ENCODE results near the gene IGFBP2. TPM values are rescaled to one million over a fixed set of nuclear protein-coding genes. Genes with fewer than 3 reads are reported as not detected.

The IGFBP2 gene
- polyA plus RNA-seq, 1 of the 3 experiments (the other 2 are of a cell fraction), result 695 TPM

- 0 out of 2 replicates have a peak, but pooled peaks have one; percentile 23 for TF ChIP-seq SMC3 (IDR thresholded peaks at IDR 0.05; ENCODE audit: low read depth, low read length)
- TF ChIP-seq, protein P1, sequence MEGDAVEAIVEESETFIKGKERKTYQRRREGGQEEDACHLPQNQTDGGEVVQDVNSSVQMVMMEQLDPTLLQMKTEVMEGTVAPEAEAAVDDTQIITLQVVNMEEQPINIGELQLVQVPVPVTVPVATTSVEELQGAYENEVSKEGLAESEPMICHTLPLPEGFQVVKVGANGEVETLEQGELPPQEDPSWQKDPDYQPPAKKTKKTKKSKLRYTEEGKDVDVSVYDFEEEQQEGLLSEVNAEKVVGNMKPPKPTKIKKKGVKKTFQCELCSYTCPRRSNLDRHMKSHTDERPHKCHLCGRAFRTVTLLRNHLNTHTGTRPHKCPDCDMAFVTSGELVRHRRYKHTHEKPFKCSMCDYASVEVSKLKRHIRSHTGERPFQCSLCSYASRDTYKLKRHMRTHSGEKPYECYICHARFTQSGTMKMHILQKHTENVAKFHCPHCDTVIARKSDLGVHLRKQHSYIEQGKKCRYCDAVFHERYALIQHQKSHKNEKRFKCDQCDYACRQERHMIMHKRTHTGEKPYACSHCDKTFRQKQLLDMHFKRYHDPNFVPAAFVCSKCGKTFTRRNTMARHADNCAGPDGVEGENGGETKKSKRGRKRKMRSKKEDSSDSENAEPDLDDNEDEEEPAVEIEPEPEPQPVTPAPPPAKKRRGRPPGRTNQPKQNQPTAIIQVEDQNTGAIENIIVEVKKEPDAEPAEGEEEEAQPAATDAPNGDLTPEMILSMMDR (IDR thresholded peaks at IDR 0.05), result peak; percentile 53
- no peak for TF ChIP-seq TAF1 (IDR thresholded peaks at IDR 0.05; ENCODE audit: borderline replicate concordance, low read depth, low read length)
- H3K4me3 ChIP-seq (ENCODE audit: low read depth in 2 of 2, low read length in 1 of 2), result no peak overlapping the region; a peak in 1 of 4 replicates
- peaks cover 3 to 7% of the 10 kb centered on the region in 2 experiments for H3K36me3 ChIP-seq (replicated peaks in 1 of 2; ENCODE audit: control insufficient read depth in 1 of 2, insufficient read depth in 2 of 2, low read length in 1 of 2)
- H3K9ac ChIP-seq, result no peak overlapping the region
- H4K20me1 ChIP-seq (ENCODE audit: insufficient read depth), result peaks cover 10% of the 10 kb centered on the region; the same call in 1 of the 2 replicates
- peaks cover 15% of the 10 kb centered on the region for H3F3A ChIP-seq (replicated peaks; ENCODE audit: insufficient read depth)
- H3K27me3 ChIP-seq (ENCODE audit: insufficient read depth), result no peaks in the 10 kb centered on the region
- H3K4me2 ChIP-seq, result no peak overlapping the region
- DNase-seq, result no peak
- no peaks in the 10 kb centered on the region for H3K79me2 ChIP-seq (ENCODE audit: insufficient read depth)
- CTCF ChIA-PET, result interaction anchor here (0.6 to 4.8 kb wide), 10 partner anchors 8 to 1307 kb away, joined by 3 to 36 read pairs (median 8); partner anchors contain the start of genes IGFBP5 and XRCC5
- H2AFZ ChIP-seq (ENCODE audit: low read depth), result no peak overlapping the region
- H3K9me3 ChIP-seq, result no peaks in the 10 kb centered on the region
- POLR2A ChIA-PET, result no interaction called here
- WGBS (ENCODE audit: low lambda C conversion rate), result 71% methylated on average over 4 of the region's 4 CpGs
- H3K9me2 ChIP-seq, result no peaks in the 10 kb centered on the region
- H3K27ac ChIP-seq (ENCODE audit: low read depth in 2 of 2, low read length in 1 of 2), result no peak overlapping the region
- peaks cover 12 to 29% of the 10 kb centered on the region in 2 experiments; a peak in 3 of 4 replicates for H3K4me1 ChIP-seq (ENCODE audit: control insufficient read depth in 1 of 2, insufficient read depth in 2 of 2, low read depth in 1 of 2, low read length in 1 of 2)
Observed at GRCh38 chr2:216687646-216688045, 54.4 kb downstream of the IGFBP2 start.

- Histone ChIP-seq H4K20me1 (ENCODE audit: insufficient read depth) (peaks cover 10% of the 10 kb centered on the region; the same call in 1 of the 2 replicates), H2AFZ (ENCODE audit: low read depth) (no peak overlapping the region), H3K79me2 (ENCODE audit: insufficient read depth) (no peaks in the 10 kb centered on the region), H3K9me2 (no peaks in the 10 kb centered on the region), H3K4me1 (ENCODE audit: control insufficient read depth in 1 of 2, insufficient read depth in 2 of 2, low read depth in 1 of 2, low read length in 1 of 2) (peaks cover 12 to 33% of the 10 kb centered on the region in 2 experiments; a peak in 3 of 4 replicates), H3K27me3 (ENCODE audit: insufficient read depth) (no peaks in the 10 kb centered on the region), H3K9me3 (no peaks in the 10 kb centered on the region), H3K4me2 (no peak overlapping the region), H3K4me3 (ENCODE audit: low read depth in 2 of 2, low read length in 1 of 2) (no peak overlapping the region), H3K27ac (ENCODE audit: low read depth in 2 of 2, low read length in 1 of 2) (no peak overlapping the region; a peak in 1 of 4 replicates), H3F3A (replicated peaks; ENCODE audit: insufficient read depth) (peaks cover 8% of the 10 kb centered on the region), H3K36me3 (replicated peaks in 1 of 2; ENCODE audit: control insufficient read depth in 1 of 2, insufficient read depth in 2 of 2, low read length in 1 of 2) (peaks cover 3 to 7% of the 10 kb centered on the region in 2 experiments), H3K9ac (no peak overlapping the region)
- DNase-seq, result no peak
- ChIA-PET POLR2A (no interaction called here), CTCF (interaction anchor here (0.9 to 4.8 kb wide), 10 partner anchors 11 to 1025 kb away, joined by 3 to 36 read pairs (median 6); no protein-coding TSS in a partner anchor)
- 82% methylated on average over 9 of the region's 9 CpGs for WGBS (ENCODE audit: low lambda C conversion rate)
- TF ChIP-seq, protein P2, sequence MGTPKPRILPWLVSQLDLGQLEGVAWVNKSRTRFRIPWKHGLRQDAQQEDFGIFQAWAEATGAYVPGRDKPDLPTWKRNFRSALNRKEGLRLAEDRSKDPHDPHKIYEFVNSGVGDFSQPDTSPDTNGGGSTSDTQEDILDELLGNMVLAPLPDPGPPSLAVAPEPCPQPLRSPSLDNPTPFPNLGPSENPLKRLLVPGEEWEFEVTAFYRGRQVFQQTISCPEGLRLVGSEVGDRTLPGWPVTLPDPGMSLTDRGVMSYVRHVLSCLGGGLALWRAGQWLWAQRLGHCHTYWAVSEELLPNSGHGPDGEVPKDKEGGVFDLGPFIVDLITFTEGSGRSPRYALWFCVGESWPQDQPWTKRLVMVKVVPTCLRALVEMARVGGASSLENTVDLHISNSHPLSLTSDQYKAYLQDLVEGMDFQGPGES (IDR thresholded peaks at IDR 0.05; ENCODE audit: low read depth, low read length), result no peak
- TF ChIP-seq MXI1 (IDR thresholded peaks at IDR 0.05; ENCODE audit: low read depth, low read length) (no peak), ELF1 (IDR thresholded peaks at IDR 0.05) (no peak), SIN3A (IDR thresholded peaks at IDR 0.05; ENCODE audit: borderline replicate concordance, low read depth, low read length) (no peak), SMC3 (IDR thresholded peaks at IDR 0.05; ENCODE audit: low read depth, low read length) (no peak), POLR2AphosphoS5 (IDR thresholded peaks at IDR 0.05; ENCODE audit: low read depth, low read length) (no peak), FOXJ3 (CRISPR knock-in tag; IDR thresholded peaks at IDR 0.05) (no peak), JUND (IDR thresholded peaks at IDR 0.05) (no peak), ZBTB33 (IDR thresholded peaks at IDR 0.05; ENCODE audit: borderline replicate concordance, low read depth) (no peak), MAX (IDR thresholded peaks at IDR 0.05; ENCODE audit: low read depth) (no peak), RFX5 (IDR thresholded peaks at IDR 0.05; ENCODE audit: low read length) (no peak), CHD2 (IDR thresholded peaks at IDR 0.05; ENCODE audit: low read length, partially characterized antibody) (no peak), RXRA (IDR thresholded peaks at IDR 0.05; ENCODE audit: borderline replicate concordance, low read depth) (no peak), TCF12 (IDR thresholded peaks at IDR 0.05) (no peak), MEF2A (IDR thresholded peaks at IDR 0.05; ENCODE audit: borderline replicate concordance, low read depth) (no peak)
- TF ChIP-seq, protein P1 (IDR thresholded peaks at IDR 0.05), result no peak
- TF ChIP-seq, protein P3, sequence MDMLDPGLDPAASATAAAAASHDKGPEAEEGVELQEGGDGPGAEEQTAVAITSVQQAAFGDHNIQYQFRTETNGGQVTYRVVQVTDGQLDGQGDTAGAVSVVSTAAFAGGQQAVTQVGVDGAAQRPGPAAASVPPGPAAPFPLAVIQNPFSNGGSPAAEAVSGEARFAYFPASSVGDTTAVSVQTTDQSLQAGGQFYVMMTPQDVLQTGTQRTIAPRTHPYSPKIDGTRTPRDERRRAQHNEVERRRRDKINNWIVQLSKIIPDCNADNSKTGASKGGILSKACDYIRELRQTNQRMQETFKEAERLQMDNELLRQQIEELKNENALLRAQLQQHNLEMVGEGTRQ (IDR thresholded peaks at IDR 0.05; ENCODE audit: borderline replicate concordance, low read depth, low read length), result no peak
Observed at GRCh38 chr2:216688731-216689340, 55.6 kb downstream of the IGFBP2 start.
